IMR-90 (cell line): ENCODE results near the gene ALDH3A2. TPM values are rescaled to one million over a fixed set of nuclear protein-coding genes. Genes with fewer than 3 reads are reported as not detected.

ENCODE experiments used
- ATAC-seq: fragments of 200-7000 bp; cut with Tn5 transposase; 2 replicates; pipeline ENCODE4 v1.9.1; 2020; ENCODE audit warnings: low read depth, mild to moderate bottlenecking, moderate library complexity
- BruUV-seq: library from RNA; stranded (reverse); fragments of 400-500 nt; replicated peaks from 2 replicates; lab custom pipeline; 2021; lab: Mats Ljungman, UMichigan
- CTCF ChIA-PET: fragments of 300-600 bp; formaldehyde crosslinking; extraction: SDS; loops from one replicate; lab custom pipeline; 2021; ENCODE audit warnings: antibody characterized with exemption; lab: Yijun Ruan, JAX
- POLR2A ChIA-PET: fragments of 300-600 bp; sonication (Branson Sonifier 250); formaldehyde crosslinking; loops from one replicate; lab custom pipeline; 2022; ENCODE audit warnings: antibody characterized with exemption; ENCODE audit not compliant: unreplicated experiment; lab: Charles Lee
- DNase-seq: peaks from one replicate; pipeline ENCODE4 v3.0.0; 2013
- H2AFZ ChIP-seq: replicated peaks from 2 replicates; pipeline ENCODE3; 2013; ENCODE audit warnings: low read length, mild to moderate bottlenecking; ENCODE audit not compliant: poor library complexity
- H2AK5ac ChIP-seq: 2 replicates; pipeline ENCODE4 v1.6.1; 2013; ENCODE audit warnings: low read depth, low read length, inconsistent platforms
- H2AK9ac ChIP-seq: replicated peaks from 2 replicates; pipeline ENCODE3; 2013; ENCODE audit warnings: mild to moderate bottlenecking, low read depth, low read length, moderate library complexity; ENCODE audit not compliant: poor library complexity
- H2BK120ac ChIP-seq: 2 replicates; pipeline ENCODE4 v1.6.1; 2013; ENCODE audit warnings: low read depth, low read length, inconsistent platforms
- H2BK15ac ChIP-seq: 3 replicates; pipeline ENCODE4 v1.6.1; 2013; ENCODE audit warnings: low read depth, low read length, inconsistent platforms
- H2BK20ac ChIP-seq: 2 replicates; pipeline ENCODE4 v1.6.1; 2013; ENCODE audit warnings: low read depth, mild to moderate bottlenecking, inconsistent platforms, low read length, moderate library complexity
- H2BK5ac ChIP-seq: 2 replicates; pipeline ENCODE4 v1.6.1; 2013; ENCODE audit warnings: mild to moderate bottlenecking, low read depth, low read length, inconsistent platforms; ENCODE audit not compliant: poor library complexity, severe bottlenecking
- H3K14ac ChIP-seq: replicated peaks from 2 replicates; pipeline ENCODE4 v1.6.1; 2013; ENCODE audit warnings: low read depth, low read length, inconsistent platforms
- H3K18ac ChIP-seq: 2 replicates; pipeline ENCODE4 v1.6.1; 2013; ENCODE audit warnings: low read depth, low read length, control low read depth
- H3K23ac ChIP-seq: 2 replicates; pipeline ENCODE4 v1.6.1; 2013; ENCODE audit warnings: low read depth, low read length, inconsistent platforms
- H3K27ac ChIP-seq: 2 replicates; pipeline ENCODE4 v1.5.1; 2013; ENCODE audit warnings: mild to moderate bottlenecking, control low read depth, low read length; ENCODE audit not compliant: insufficient read depth
- H3K27me3 ChIP-seq: 2 replicates; pipeline ENCODE4 v1.6.1; 2013; ENCODE audit warnings: low read length; ENCODE audit not compliant: control insufficient read depth, insufficient read depth
- H3K36me3 ChIP-seq: 2 replicates; pipeline ENCODE4 v1.6.1; 2013; ENCODE audit warnings: low read length, mixed read lengths; ENCODE audit not compliant: control insufficient read depth, insufficient read depth
- H3K4ac ChIP-seq: 2 replicates; pipeline ENCODE4 v1.6.1; 2013; ENCODE audit warnings: low read depth, low read length, inconsistent platforms
- H3K4me1 ChIP-seq: 2 replicates; pipeline ENCODE4 v1.6.1; 2013; ENCODE audit warnings: low read length, mixed read lengths; ENCODE audit not compliant: control insufficient read depth, insufficient read depth
- H3K4me2 ChIP-seq: 2 replicates; pipeline ENCODE4 v1.6.1; 2013; ENCODE audit warnings: low read depth, mild to moderate bottlenecking, control low read depth, low read length, moderate library complexity
- H3K4me3 ChIP-seq: 2 replicates; pipeline ENCODE4 v1.5.1; 2013; ENCODE audit warnings: low read depth, mild to moderate bottlenecking, control low read depth, low read length, moderate library complexity; ENCODE audit not compliant: insufficient read depth
- H3K56ac ChIP-seq: 2 replicates; pipeline ENCODE4 v1.6.1; 2013; ENCODE audit warnings: low read length, inconsistent platforms; ENCODE audit not compliant: insufficient read depth; ENCODE audit errors: extremely low read depth
- H3K79me1 ChIP-seq, 2 experiments: 2 replicates each; pipeline ENCODE4 v1.6.1; 2013; ENCODE audit warnings: low read length in 2 of 2, inconsistent platforms in 1 of 2, low read depth in 1 of 2
- H3K9ac ChIP-seq: 2 replicates; pipeline ENCODE4 v1.6.1; 2013; ENCODE audit warnings: low read depth, low read length, control low read depth
- H3K9me1 ChIP-seq: 2 replicates; pipeline ENCODE4 v1.6.1; 2013; ENCODE audit warnings: low read length, inconsistent platforms; ENCODE audit not compliant: insufficient read depth
- H3K9me3 ChIP-seq: 2 replicates; pipeline ENCODE4 v1.6.1; 2013; ENCODE audit warnings: low read length; ENCODE audit not compliant: control insufficient read depth, insufficient read depth
- H4K20me1 ChIP-seq: 2 replicates; pipeline ENCODE4 v1.6.1; 2013; ENCODE audit warnings: low read length, inconsistent platforms; ENCODE audit not compliant: insufficient read depth
- H4K5ac ChIP-seq: 2 replicates; pipeline ENCODE4 v1.6.1; 2013; ENCODE audit warnings: mild to moderate bottlenecking, low read depth, low read length, control low read depth
- H4K8ac ChIP-seq, 2 experiments: 2 replicates each; pipeline ENCODE4 v1.6.1; 2013; ENCODE audit warnings: low read depth in 2 of 2, low read length in 2 of 2, control low read depth in 1 of 2, inconsistent platforms in 1 of 2
- H4K91ac ChIP-seq: 2 replicates; pipeline ENCODE4 v1.6.1; 2013; ENCODE audit warnings: low read depth, low read length, inconsistent platforms; ENCODE audit not compliant: insufficient read depth
- CEBPB ChIP-seq: IDR thresholded peaks from 2 replicates; pipeline ENCODE4 v1.6.1; 2012; ENCODE audit warnings: low read depth, low read length, improper control_type of control experiment
- CHD1 ChIP-seq: IDR thresholded peaks from 2 replicates; pipeline ENCODE4 v1.6.1; 2012; ENCODE audit warnings: low read depth, low read length, improper control_type of control experiment
- FOS ChIP-seq: fragments of 150-350 bp; IDR thresholded peaks from 2 replicates; pipeline ENCODE4 v1.6.1; 2016; ENCODE audit warnings: low read depth, low read length
- MAZ ChIP-seq: IDR thresholded peaks from 2 replicates; pipeline ENCODE4 v1.6.1; 2012; ENCODE audit warnings: low read depth, mild to moderate bottlenecking, low read length, improper control_type of control experiment, moderate library complexity, borderline replicate concordance
- MXI1 ChIP-seq: IDR thresholded peaks from 2 replicates; pipeline ENCODE4 v1.6.1; 2012; ENCODE audit warnings: low read depth, mild to moderate bottlenecking, low read length, moderate library complexity, borderline replicate concordance
- POLR2A ChIP-seq: IDR thresholded peaks from 2 replicates; pipeline ENCODE4 v1.6.1; 2012; ENCODE audit warnings: mild to moderate bottlenecking, low read depth, low read length
- WGBS, 2 experiments: methylation state at CpG; one replicate each; pipeline versions ENCODE4 v1.1.5 to v1.1.7; 2013; ENCODE audit warnings: missing lambda C conversion rate in 2 of 2; ENCODE audit not compliant: insufficient read length in 1 of 2; ENCODE audit errors: extremely low coverage in 2 of 2; 5-methylcytosine and 5-hydroxymethylcytosine counted together
- dilution Hi-C: fragments of 300-500 bp; cut with HindIII; formaldehyde crosslinking; loops from one replicate; pipeline ENCODE4 v1.14.3; 2018; ENCODE audit warnings: low sequenced_read_pairs; ENCODE audit not compliant: unreplicated experiment
- in situ Hi-C: fragments of 300-500 bp; cut with MboI; formaldehyde crosslinking; loops from 3 replicates; pipeline ENCODE4 v1.14.3; 2019; ENCODE audit warnings: low sequenced_read_pairs, inconsistent platforms, mixed read lengths
- intact Hi-C: fragments of 100-400 bp; cut with micrococcal nuclease; formaldehyde crosslinking; loops from 2 replicates; pipeline ENCODE4 v1.10.0; 2022
- polyA plus RNA-seq, 3 experiments: library from polyadenylated mRNA; depleted of rRNA; stranded (reverse); fragments of >200 nt; gene quantifications; 2 replicates each; pipeline ENCODE4 v1.2.3, GENCODE V29; 2012; ENCODE audit warnings: low replicate concordance in 1 of 3
- total RNA-seq: library from RNA; depleted of rRNA; stranded (reverse); fragments of >200 nt; gene quantifications from 2 replicates; pipeline ENCODE4 v1.2.3, GENCODE V29; 2012
- TF ChIP-seq, protein P1 (sequence below): fragments of 150-350 bp; IDR thresholded peaks from 2 replicates; pipeline ENCODE4 v1.6.1; 2017; ENCODE audit warnings: mild to moderate bottlenecking, antibody characterized with exemption, low read length, low read depth
- TF ChIP-seq, protein P2 (sequence below): conservative IDR thresholded peaks from 2 replicates; pipeline ENCODE4 v1.5.1; 2012; ENCODE audit warnings: mild to moderate bottlenecking, low read depth, low read length, improper control_type of control experiment

Gene ALDH3A2
- total and polyA plus RNA-seq, 2 of the 4 experiments (the other 2 are of a cell fraction), result 4.0 to 7.9 TPM

- no peaks in the 10 kb centered on the region for H3K79me1 ChIP-seq
- peaks cover 6% of the 10 kb centered on the region; the same call in 1 of the 2 replicates for H4K20me1 ChIP-seq
- H3K9me1 ChIP-seq, result no peaks in the 10 kb centered on the region
- dilution Hi-C loops (no loop called here), in situ Hi-C loops (no loop called here), intact Hi-C loops (loop anchor here (2.0 to 5.0 kb wide), 3 partner anchors 115 to 286 kb away; partner anchors contain the start of gene B9D1)
- H2BK120ac ChIP-seq, result peak overlapping the region; percentile 82
- peak overlapping the region; percentile 88 for H3K14ac ChIP-seq
- peak overlapping the region; percentile 96 for H3K23ac ChIP-seq
- H4K91ac ChIP-seq, result peak overlapping the region; percentile 94
- H3K36me3 ChIP-seq, result no peaks in the 10 kb centered on the region
- peak overlapping the region; percentile 64 for H3K27ac ChIP-seq
- WGBS, 2 experiments, result 5% methylated on average over 20 of the region's 37 CpGs; no CpG with 5 or more reads in 1 of the 2 experiments
- peak overlapping the region; percentile 50; the same call in 1 of the 2 replicates for H2BK20ac ChIP-seq
- H3K27me3 ChIP-seq, result peaks cover 26% of the 10 kb centered on the region
- peak overlapping the region; percentile 88 to 89 for H4K8ac ChIP-seq
- peak overlapping the region; percentile 61 for H3K9ac ChIP-seq
- H2BK15ac ChIP-seq, result peak overlapping the region; percentile 63; the same call in 2 of the 3 replicates
- H3K18ac ChIP-seq, result peak overlapping the region; percentile 94
- POLR2A ChIA-PET, result interaction anchor here (1.0 kb wide), 1 partner anchor 80 kb away, joined by 3 read pairs; no protein-coding TSS in a partner anchor
- peak; percentile 54 for DNase-seq
- H3K4me1 ChIP-seq, result peaks cover 8% of the 10 kb centered on the region
- H2AK5ac ChIP-seq, result 0 out of 2 replicates have a peak overlapping the region, but pooled peaks have one; percentile 21
- H3K4me2 ChIP-seq, result peak overlapping the region; percentile 94
- H3K56ac ChIP-seq, result 0 out of 2 replicates have a peak overlapping the region, but pooled peaks have one; percentile 19
- peak overlapping the region; percentile 79 for H2AK9ac ChIP-seq
- H3K4ac ChIP-seq, result peak overlapping the region; percentile 91
- CTCF ChIA-PET, result interaction anchor here (1.0 to 2.2 kb wide), 4 partner anchors 13 to 115 kb away, joined by 3 to 15 read pairs (median 4); no protein-coding TSS in a partner anchor
- TF ChIP-seq MXI1 (no peak; the same call in 1 of the 2 replicates), CEBPB (peak; percentile 72; the same call in 1 of the 2 replicates), FOS (no peak), POLR2A (no peak), CHD1 (no peak), MAZ (no peak)
- TF ChIP-seq, protein P1, sequence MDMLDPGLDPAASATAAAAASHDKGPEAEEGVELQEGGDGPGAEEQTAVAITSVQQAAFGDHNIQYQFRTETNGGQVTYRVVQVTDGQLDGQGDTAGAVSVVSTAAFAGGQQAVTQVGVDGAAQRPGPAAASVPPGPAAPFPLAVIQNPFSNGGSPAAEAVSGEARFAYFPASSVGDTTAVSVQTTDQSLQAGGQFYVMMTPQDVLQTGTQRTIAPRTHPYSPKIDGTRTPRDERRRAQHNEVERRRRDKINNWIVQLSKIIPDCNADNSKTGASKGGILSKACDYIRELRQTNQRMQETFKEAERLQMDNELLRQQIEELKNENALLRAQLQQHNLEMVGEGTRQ, result no peak
- TF ChIP-seq, protein P2, sequence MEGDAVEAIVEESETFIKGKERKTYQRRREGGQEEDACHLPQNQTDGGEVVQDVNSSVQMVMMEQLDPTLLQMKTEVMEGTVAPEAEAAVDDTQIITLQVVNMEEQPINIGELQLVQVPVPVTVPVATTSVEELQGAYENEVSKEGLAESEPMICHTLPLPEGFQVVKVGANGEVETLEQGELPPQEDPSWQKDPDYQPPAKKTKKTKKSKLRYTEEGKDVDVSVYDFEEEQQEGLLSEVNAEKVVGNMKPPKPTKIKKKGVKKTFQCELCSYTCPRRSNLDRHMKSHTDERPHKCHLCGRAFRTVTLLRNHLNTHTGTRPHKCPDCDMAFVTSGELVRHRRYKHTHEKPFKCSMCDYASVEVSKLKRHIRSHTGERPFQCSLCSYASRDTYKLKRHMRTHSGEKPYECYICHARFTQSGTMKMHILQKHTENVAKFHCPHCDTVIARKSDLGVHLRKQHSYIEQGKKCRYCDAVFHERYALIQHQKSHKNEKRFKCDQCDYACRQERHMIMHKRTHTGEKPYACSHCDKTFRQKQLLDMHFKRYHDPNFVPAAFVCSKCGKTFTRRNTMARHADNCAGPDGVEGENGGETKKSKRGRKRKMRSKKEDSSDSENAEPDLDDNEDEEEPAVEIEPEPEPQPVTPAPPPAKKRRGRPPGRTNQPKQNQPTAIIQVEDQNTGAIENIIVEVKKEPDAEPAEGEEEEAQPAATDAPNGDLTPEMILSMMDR, result no peak
- peak overlapping the region; percentile 97 for H4K5ac ChIP-seq
- H3K4me3 ChIP-seq, result peak overlapping the region; percentile 72
- H3K9me3 ChIP-seq, result no peaks in the 10 kb centered on the region
- no TSS peak for BruUV-seq
- peak overlapping the region; percentile 63 for H2BK5ac ChIP-seq
- ATAC-seq, result peak; percentile 33
- peak overlapping the region; percentile 97 for H2AFZ ChIP-seq
Observed at GRCh38 chr17:19647697-19648474, 665 bp upstream of the ALDH3A2 start.
